IMR-90 (cell line): ENCODE data around the gene ZNF322. TPM values are rescaled to one million over a fixed set of nuclear protein-coding genes. Genes with fewer than 3 reads are reported as not detected.
"Not testable (repeated sequence)": the region's sequence is repeated elsewhere in the genome, so short reads cannot be mapped to it uniquely, and the experiment has no call there.

Experiments
- ATAC-seq: fragments of 200-7000 bp; cut with Tn5 transposase; 2 replicates; pipeline ENCODE4 v1.9.1; 2020; ENCODE audit warnings: low read depth, mild to moderate bottlenecking, moderate library complexity
- BruUV-seq: library from RNA; stranded (reverse); fragments of 400-500 nt; replicated peaks from 2 replicates; lab custom pipeline; 2021; lab: Mats Ljungman, UMichigan
- CTCF ChIA-PET: fragments of 300-600 bp; formaldehyde crosslinking; extraction: SDS; loops from one replicate; lab custom pipeline; 2021; ENCODE audit warnings: antibody characterized with exemption; lab: Yijun Ruan, JAX
- POLR2A ChIA-PET: fragments of 300-600 bp; sonication (Branson Sonifier 250); formaldehyde crosslinking; loops from one replicate; lab custom pipeline; 2022; ENCODE audit warnings: antibody characterized with exemption; ENCODE audit not compliant: unreplicated experiment; lab: Charles Lee
- DNase-seq: peaks from one replicate; pipeline ENCODE4 v3.0.0; 2013
- H2AFZ ChIP-seq: replicated peaks from 2 replicates; pipeline ENCODE3; 2013; ENCODE audit warnings: low read length, mild to moderate bottlenecking; ENCODE audit not compliant: poor library complexity
- H2AK5ac ChIP-seq: 2 replicates; pipeline ENCODE4 v1.6.1; 2013; ENCODE audit warnings: low read depth, low read length, inconsistent platforms
- H2AK9ac ChIP-seq: replicated peaks from 2 replicates; pipeline ENCODE3; 2013; ENCODE audit warnings: mild to moderate bottlenecking, low read depth, low read length, moderate library complexity; ENCODE audit not compliant: poor library complexity
- H2BK120ac ChIP-seq: 2 replicates; pipeline ENCODE4 v1.6.1; 2013; ENCODE audit warnings: low read depth, low read length, inconsistent platforms
- H2BK15ac ChIP-seq: 3 replicates; pipeline ENCODE4 v1.6.1; 2013; ENCODE audit warnings: low read depth, low read length, inconsistent platforms
- H2BK20ac ChIP-seq: 2 replicates; pipeline ENCODE4 v1.6.1; 2013; ENCODE audit warnings: low read depth, mild to moderate bottlenecking, inconsistent platforms, low read length, moderate library complexity
- H2BK5ac ChIP-seq: 2 replicates; pipeline ENCODE4 v1.6.1; 2013; ENCODE audit warnings: mild to moderate bottlenecking, low read depth, low read length, inconsistent platforms; ENCODE audit not compliant: poor library complexity, severe bottlenecking
- H3K14ac ChIP-seq: replicated peaks from 2 replicates; pipeline ENCODE4 v1.6.1; 2013; ENCODE audit warnings: low read depth, low read length, inconsistent platforms
- H3K18ac ChIP-seq: 2 replicates; pipeline ENCODE4 v1.6.1; 2013; ENCODE audit warnings: low read depth, low read length, control low read depth
- H3K23ac ChIP-seq: 2 replicates; pipeline ENCODE4 v1.6.1; 2013; ENCODE audit warnings: low read depth, low read length, inconsistent platforms
- H3K27ac ChIP-seq: 2 replicates; pipeline ENCODE4 v1.5.1; 2013; ENCODE audit warnings: mild to moderate bottlenecking, control low read depth, low read length; ENCODE audit not compliant: insufficient read depth
- H3K27me3 ChIP-seq: 2 replicates; pipeline ENCODE4 v1.6.1; 2013; ENCODE audit warnings: low read length; ENCODE audit not compliant: control insufficient read depth, insufficient read depth
- H3K36me3 ChIP-seq: 2 replicates; pipeline ENCODE4 v1.6.1; 2013; ENCODE audit warnings: low read length, mixed read lengths; ENCODE audit not compliant: control insufficient read depth, insufficient read depth
- H3K4ac ChIP-seq: 2 replicates; pipeline ENCODE4 v1.6.1; 2013; ENCODE audit warnings: low read depth, low read length, inconsistent platforms
- H3K4me1 ChIP-seq: 2 replicates; pipeline ENCODE4 v1.6.1; 2013; ENCODE audit warnings: low read length, mixed read lengths; ENCODE audit not compliant: control insufficient read depth, insufficient read depth
- H3K4me2 ChIP-seq: 2 replicates; pipeline ENCODE4 v1.6.1; 2013; ENCODE audit warnings: low read depth, mild to moderate bottlenecking, control low read depth, low read length, moderate library complexity
- H3K4me3 ChIP-seq: 2 replicates; pipeline ENCODE4 v1.5.1; 2013; ENCODE audit warnings: low read depth, mild to moderate bottlenecking, control low read depth, low read length, moderate library complexity; ENCODE audit not compliant: insufficient read depth
- H3K56ac ChIP-seq: 2 replicates; pipeline ENCODE4 v1.6.1; 2013; ENCODE audit warnings: low read length, inconsistent platforms; ENCODE audit not compliant: insufficient read depth; ENCODE audit errors: extremely low read depth
- H3K79me1 ChIP-seq, 2 experiments: 2 replicates each; pipeline ENCODE4 v1.6.1; 2013; ENCODE audit warnings: low read length in 2 of 2, inconsistent platforms in 1 of 2, low read depth in 1 of 2
- H3K9ac ChIP-seq: 2 replicates; pipeline ENCODE4 v1.6.1; 2013; ENCODE audit warnings: low read depth, low read length, control low read depth
- H3K9me1 ChIP-seq: 2 replicates; pipeline ENCODE4 v1.6.1; 2013; ENCODE audit warnings: low read length, inconsistent platforms; ENCODE audit not compliant: insufficient read depth
- H3K9me3 ChIP-seq: 2 replicates; pipeline ENCODE4 v1.6.1; 2013; ENCODE audit warnings: low read length; ENCODE audit not compliant: control insufficient read depth, insufficient read depth
- H4K20me1 ChIP-seq: 2 replicates; pipeline ENCODE4 v1.6.1; 2013; ENCODE audit warnings: low read length, inconsistent platforms; ENCODE audit not compliant: insufficient read depth
- H4K5ac ChIP-seq: 2 replicates; pipeline ENCODE4 v1.6.1; 2013; ENCODE audit warnings: mild to moderate bottlenecking, low read depth, low read length, control low read depth
- H4K8ac ChIP-seq, 2 experiments: 2 replicates each; pipeline ENCODE4 v1.6.1; 2013; ENCODE audit warnings: low read depth in 2 of 2, low read length in 2 of 2, control low read depth in 1 of 2, inconsistent platforms in 1 of 2
- H4K91ac ChIP-seq: 2 replicates; pipeline ENCODE4 v1.6.1; 2013; ENCODE audit warnings: low read depth, low read length, inconsistent platforms; ENCODE audit not compliant: insufficient read depth
- WGBS, 2 experiments: methylation state at CpG; one replicate each; pipeline versions ENCODE4 v1.1.5 to v1.1.7; 2013; ENCODE audit warnings: missing lambda C conversion rate in 2 of 2; ENCODE audit not compliant: insufficient read length in 1 of 2; ENCODE audit errors: extremely low coverage in 2 of 2; 5-methylcytosine and 5-hydroxymethylcytosine counted together
- dilution Hi-C: fragments of 300-500 bp; cut with HindIII; formaldehyde crosslinking; loops from one replicate; pipeline ENCODE4 v1.14.3; 2018; ENCODE audit warnings: low sequenced_read_pairs; ENCODE audit not compliant: unreplicated experiment
- in situ Hi-C: fragments of 300-500 bp; cut with MboI; formaldehyde crosslinking; loops from 3 replicates; pipeline ENCODE4 v1.14.3; 2019; ENCODE audit warnings: low sequenced_read_pairs, inconsistent platforms, mixed read lengths
- intact Hi-C: fragments of 100-400 bp; cut with micrococcal nuclease; formaldehyde crosslinking; loops from 2 replicates; pipeline ENCODE4 v1.10.0; 2022
- polyA plus RNA-seq, 3 experiments: library from polyadenylated mRNA; depleted of rRNA; stranded (reverse); fragments of >200 nt; gene quantifications; 2 replicates each; pipeline ENCODE4 v1.2.3, GENCODE V29; 2012; ENCODE audit warnings: low replicate concordance in 1 of 3
- total RNA-seq: library from RNA; depleted of rRNA; stranded (reverse); fragments of >200 nt; gene quantifications from 2 replicates; pipeline ENCODE4 v1.2.3, GENCODE V29; 2012

The ZNF322 gene
- total and polyA plus RNA-seq, 2 of the 4 experiments (the other 2 are of a cell fraction): 5.3 to 23.3 TPM

- H2BK20ac ChIP-seq, H2AK5ac ChIP-seq, H2AK9ac ChIP-seq, H4K5ac ChIP-seq, H3K4me2 ChIP-seq, H3K9me3 ChIP-seq, H2BK15ac ChIP-seq, H4K8ac ChIP-seq, H3K4me3 ChIP-seq, H3K27me3 ChIP-seq, H3K23ac ChIP-seq, intact Hi-C loops, H3K27ac ChIP-seq, DNase-seq, H2AFZ ChIP-seq, H4K91ac ChIP-seq, H3K4ac ChIP-seq, H3K4me1 ChIP-seq, POLR2A ChIA-PET, H3K9ac ChIP-seq, H3K18ac ChIP-seq, CTCF ChIA-PET, H2BK5ac ChIP-seq, H3K14ac ChIP-seq, in situ Hi-C loops, BruUV-seq, H3K9me1 ChIP-seq, H4K20me1 ChIP-seq, H2BK120ac ChIP-seq, H3K56ac ChIP-seq, H3K79me1 ChIP-seq, H3K36me3 ChIP-seq, dilution Hi-C loops: not testable (repeated sequence)
- no CpG with 5 or more reads among the region's 17 CpGs for WGBS, 2 experiments
- peak; percentile 60 for ATAC-seq
These were observed 41.6 kb upstream of the ZNF322 start for GRCh38 chr6:26701023-26701747.

DNA sequence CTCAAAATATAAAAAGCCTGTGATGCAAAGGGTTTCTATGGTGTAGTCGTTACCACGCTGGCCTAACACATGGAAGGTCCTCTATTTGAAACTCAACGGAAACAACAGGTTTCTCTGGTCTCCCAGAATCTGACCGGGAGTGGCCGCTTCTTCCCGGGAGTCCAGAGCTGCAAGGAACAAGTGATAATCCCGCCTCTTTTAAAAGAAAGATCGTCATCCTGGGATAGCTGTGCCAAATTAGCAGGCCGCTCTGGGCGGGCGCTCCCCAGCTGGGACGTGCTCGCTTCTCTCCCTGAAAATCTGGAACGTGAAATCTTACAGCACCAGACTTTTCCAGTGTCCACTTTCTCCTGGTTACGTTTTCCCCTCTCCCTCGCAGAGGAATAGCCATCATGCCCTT, 38.0 kb upstream of the ZNF322 start:
- H4K20me1 ChIP-seq, H2BK120ac ChIP-seq, H3K79me1 ChIP-seq, H3K27ac ChIP-seq, H3K56ac ChIP-seq, H3K4me1 ChIP-seq, H3K14ac ChIP-seq, H2BK5ac ChIP-seq, H4K8ac ChIP-seq, H2BK20ac ChIP-seq, BruUV-seq, H2AFZ ChIP-seq, H4K91ac ChIP-seq, intact Hi-C loops, H2BK15ac ChIP-seq, H3K36me3 ChIP-seq, DNase-seq, H4K5ac ChIP-seq, H3K18ac ChIP-seq, H2AK5ac ChIP-seq, ATAC-seq, H3K27me3 ChIP-seq, H3K23ac ChIP-seq, dilution Hi-C loops, H3K4ac ChIP-seq, POLR2A ChIA-PET, H3K4me2 ChIP-seq, in situ Hi-C loops, H3K4me3 ChIP-seq, H3K9ac ChIP-seq, H3K9me1 ChIP-seq, H2AK9ac ChIP-seq, CTCF ChIA-PET, H3K9me3 ChIP-seq: not testable (repeated sequence)
- no CpG with 5 or more reads among the region's 16 CpGs for WGBS, 2 experiments
